Smooth muscle cell (in vitro differentiated cells): ENCODE data around the gene GRAP2. TPM values are rescaled to one million over a fixed set of nuclear protein-coding genes. Genes with fewer than 3 reads are reported as not detected.

Source experiments
- DNase-seq: peaks from one replicate; lab custom pipeline; 2025; ENCODE audit not compliant: unreplicated experiment; lab: John Stamatoyannopoulos, UW
- H2AFZ ChIP-seq: fragments of 200-600 bp; sonication (generic); 2 replicates; pipeline ENCODE4 v1.6.0; 2016; ENCODE audit warnings: antibody characterized with exemption, low read depth, mild to moderate bottlenecking
- H3F3A ChIP-seq: fragments of 200-600 bp; sonication (generic); 2 replicates; pipeline ENCODE4 v1.6.0; 2017; ENCODE audit warnings: antibody characterized with exemption, low read depth
- H3K27ac ChIP-seq: fragments of 200-600 bp; sonication (generic); 2 replicates; pipeline ENCODE4 v1.5.1; 2016; ENCODE audit warnings: low read depth, mild to moderate bottlenecking
- H3K27me3 ChIP-seq: fragments of 200-600 bp; sonication (generic); 2 replicates; pipeline ENCODE4 v1.6.1; 2016; ENCODE audit warnings: low read depth, mild to moderate bottlenecking
- H3K36me3 ChIP-seq: fragments of 200-600 bp; sonication (generic); 2 replicates; pipeline ENCODE4 v1.5.1; 2016; ENCODE audit warnings: low read depth
- H3K4me1 ChIP-seq: fragments of 200-600 bp; sonication (generic); 2 replicates; pipeline ENCODE4 v1.5.1; 2016; ENCODE audit warnings: low read depth
- H3K4me2 ChIP-seq: fragments of 200-600 bp; sonication (generic); 2 replicates; pipeline ENCODE4 v1.6.0; 2016; ENCODE audit warnings: mild to moderate bottlenecking
- H3K4me3 ChIP-seq: fragments of 200-600 bp; sonication (generic); 2 replicates; pipeline ENCODE4 v1.5.1; 2016; ENCODE audit warnings: mild to moderate bottlenecking
- H3K79me2 ChIP-seq: fragments of 200-600 bp; sonication (generic); 2 replicates; pipeline ENCODE4 v1.6.0; 2016; ENCODE audit warnings: low read depth, mild to moderate bottlenecking
- H3K9ac ChIP-seq: fragments of 200-600 bp; sonication (generic); 2 replicates; pipeline ENCODE4 v1.6.0; 2016; ENCODE audit warnings: low read depth
- H3K9me3 ChIP-seq: fragments of 200-600 bp; sonication (generic); replicated peaks from 2 replicates; pipeline ENCODE4 v1.5.1; 2016; ENCODE audit warnings: low read depth
- H4K20me1 ChIP-seq: fragments of 200-600 bp; sonication (generic); 2 replicates; pipeline ENCODE4 v1.6.0; 2016; ENCODE audit warnings: low read depth
- WGBS: methylation state at CpG from one replicate; pipeline ENCODE4 v1.1.7; 2016; ENCODE audit warnings: low lambda C conversion rate; 5-methylcytosine and 5-hydroxymethylcytosine counted together
- polyA plus RNA-seq: library from polyadenylated mRNA; unstranded; fragments of >200 nt; fragmentation: Nextera tagmentation; extraction: Ambion mirVana; gene quantifications from 2 replicates; pipeline ENCODE4 v1.2.1, GENCODE V29; 2016
- total RNA-seq: library from RNA; depleted of rRNA; stranded (reverse); fragments of >200 nt; gene quantifications from 2 replicates; pipeline ENCODE4 v1.2.3, GENCODE V29; 2014
- TF ChIP-seq, protein P1 (sequence below): fragments of 200-600 bp; sonication (generic); IDR thresholded peaks from 2 replicates; pipeline ENCODE4 v1.5.1; 2017; ENCODE audit warnings: borderline replicate concordance, mild to moderate bottlenecking, antibody characterized with exemption; ENCODE audit not compliant: insufficient read depth, poor library complexity, severe bottlenecking

The GRAP2 gene
- total and polyA plus RNA-seq, 2 experiments from 2014 or later = not detected

DNA sequence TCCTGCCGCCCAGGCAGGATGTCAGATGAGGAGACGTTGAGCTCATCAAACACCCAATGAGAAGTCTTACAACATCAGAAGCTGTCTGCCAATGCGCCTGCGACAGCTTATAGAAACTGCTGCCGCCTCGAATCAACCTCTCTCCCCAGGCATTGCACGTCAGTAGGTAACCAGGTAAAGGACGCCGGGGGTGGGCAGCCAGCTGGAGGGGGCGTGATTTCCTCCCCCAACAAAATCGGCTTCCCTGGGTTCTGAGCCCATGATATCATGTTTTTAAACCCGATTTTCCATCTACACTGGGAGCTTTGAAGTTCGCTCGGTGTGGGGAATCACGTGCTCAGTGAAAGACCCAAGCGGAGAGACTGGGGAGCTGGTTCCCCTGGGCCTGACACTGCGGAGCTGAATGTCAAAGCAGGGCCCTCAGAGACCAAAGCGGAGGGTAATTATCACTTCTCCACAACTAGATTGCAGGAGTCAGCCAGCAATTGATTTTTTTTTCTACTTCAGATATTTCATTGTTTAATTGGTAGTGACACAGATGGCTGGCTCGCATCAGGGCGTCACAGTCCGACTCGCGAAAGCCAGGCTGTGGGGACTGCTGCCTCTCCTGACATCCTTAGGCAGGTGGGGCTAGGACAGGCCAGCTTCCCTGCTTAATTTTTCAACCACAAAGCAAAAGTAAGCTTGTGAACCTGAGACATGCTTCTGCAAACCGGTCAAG lies 109.2 kb downstream of the GRAP2 start:
- H3F3A ChIP-seq = no peaks in the 10 kb centered on the region
- H2AFZ ChIP-seq = no peak overlapping the region
- no peak overlapping the region for H3K9ac ChIP-seq
- H3K27me3 ChIP-seq = no peaks in the 10 kb centered on the region
- no peaks in the 10 kb centered on the region for H3K9me3 ChIP-seq
- H3K4me2 ChIP-seq = no peak overlapping the region
- H3K27ac ChIP-seq = no peak overlapping the region
- H3K36me3 ChIP-seq = no peaks in the 10 kb centered on the region
- peaks cover 18% of the 10 kb centered on the region for H3K4me1 ChIP-seq
- H4K20me1 ChIP-seq = peaks cover 14% of the 10 kb centered on the region
- no peak for DNase-seq
- WGBS = 85% methylated on average over 24 of the region's 24 CpGs
- TF ChIP-seq, protein P1, sequence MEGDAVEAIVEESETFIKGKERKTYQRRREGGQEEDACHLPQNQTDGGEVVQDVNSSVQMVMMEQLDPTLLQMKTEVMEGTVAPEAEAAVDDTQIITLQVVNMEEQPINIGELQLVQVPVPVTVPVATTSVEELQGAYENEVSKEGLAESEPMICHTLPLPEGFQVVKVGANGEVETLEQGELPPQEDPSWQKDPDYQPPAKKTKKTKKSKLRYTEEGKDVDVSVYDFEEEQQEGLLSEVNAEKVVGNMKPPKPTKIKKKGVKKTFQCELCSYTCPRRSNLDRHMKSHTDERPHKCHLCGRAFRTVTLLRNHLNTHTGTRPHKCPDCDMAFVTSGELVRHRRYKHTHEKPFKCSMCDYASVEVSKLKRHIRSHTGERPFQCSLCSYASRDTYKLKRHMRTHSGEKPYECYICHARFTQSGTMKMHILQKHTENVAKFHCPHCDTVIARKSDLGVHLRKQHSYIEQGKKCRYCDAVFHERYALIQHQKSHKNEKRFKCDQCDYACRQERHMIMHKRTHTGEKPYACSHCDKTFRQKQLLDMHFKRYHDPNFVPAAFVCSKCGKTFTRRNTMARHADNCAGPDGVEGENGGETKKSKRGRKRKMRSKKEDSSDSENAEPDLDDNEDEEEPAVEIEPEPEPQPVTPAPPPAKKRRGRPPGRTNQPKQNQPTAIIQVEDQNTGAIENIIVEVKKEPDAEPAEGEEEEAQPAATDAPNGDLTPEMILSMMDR = no peak
- no peak overlapping the region for H3K4me3 ChIP-seq
- H3K79me2 ChIP-seq = no peaks in the 10 kb centered on the region

DNA sequence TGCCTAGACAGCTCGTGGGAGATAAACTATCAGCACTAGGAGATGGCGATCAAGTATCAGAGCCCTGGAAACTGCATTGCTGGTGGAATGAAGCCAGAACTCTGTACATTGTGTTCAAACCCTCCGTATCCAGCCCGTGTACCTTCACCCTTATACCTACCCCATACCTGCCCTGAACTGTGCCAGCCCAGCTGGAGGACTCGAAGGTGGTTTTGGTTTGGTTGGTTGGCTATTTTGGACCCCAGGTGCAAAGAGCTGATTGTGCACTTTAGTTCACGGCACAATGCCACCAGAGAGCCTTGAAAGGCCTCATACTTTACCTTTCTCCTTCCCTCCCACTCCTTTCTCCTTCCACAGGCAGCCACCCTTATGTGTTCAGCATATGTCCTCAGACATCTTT lies 109.9 kb downstream of the GRAP2 start:
- Histone ChIP-seq H3K4me2 (no peak overlapping the region), H3K27ac (no peak overlapping the region), H3K9me3 (no peaks in the 10 kb centered on the region), H3K79me2 (no peaks in the 10 kb centered on the region), H3K27me3 (no peaks in the 10 kb centered on the region), H3K4me3 (no peak overlapping the region), H2AFZ (no peak overlapping the region), H3K9ac (no peak overlapping the region), H3K4me1 (peaks cover 18% of the 10 kb centered on the region), H3K36me3 (no peaks in the 10 kb centered on the region), H4K20me1 (peaks cover 10% of the 10 kb centered on the region), H3F3A (no peaks in the 10 kb centered on the region)
- TF ChIP-seq, protein P1 = no peak
- no peak for DNase-seq
- WGBS = 97% methylated on average over 6 of the region's 6 CpGs

DNA sequence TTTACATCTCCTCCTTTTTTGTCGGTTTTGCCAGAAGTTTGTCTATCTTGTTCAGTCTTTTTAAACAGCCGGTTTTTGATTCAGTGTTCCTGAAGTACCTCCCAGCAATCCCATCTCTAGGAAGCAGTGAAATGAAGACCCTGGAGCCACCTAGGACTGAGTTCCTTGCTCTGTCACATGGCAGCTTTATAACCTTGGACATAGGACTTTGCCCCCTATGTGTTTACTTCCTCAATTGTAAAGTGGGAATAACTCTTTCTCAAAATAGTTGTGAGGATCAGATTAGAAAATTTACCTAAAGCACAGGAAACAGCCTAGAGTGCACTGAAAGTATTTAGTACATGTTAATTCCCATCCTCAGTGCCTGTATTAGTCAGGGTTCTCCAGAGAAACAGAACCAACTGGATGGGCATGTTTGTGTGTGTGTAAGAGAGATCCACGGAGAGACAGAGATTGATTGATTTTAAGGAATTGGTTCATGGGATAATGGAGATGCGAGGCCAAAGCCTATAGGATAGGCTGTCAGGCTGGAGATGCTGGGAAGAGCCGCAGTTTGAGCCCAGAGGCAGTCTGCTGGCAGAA lies 113.9 kb downstream of the GRAP2 start:
- Histone ChIP-seq H3K27me3 (no peaks in the 10 kb centered on the region), H2AFZ (no peak overlapping the region), H3K9me3 (no peaks in the 10 kb centered on the region), H3K4me2 (no peak overlapping the region), H3K4me1 (peaks cover 4% of the 10 kb centered on the region), H3K27ac (no peak overlapping the region), H4K20me1 (no peaks in the 10 kb centered on the region), H3F3A (no peaks in the 10 kb centered on the region), H3K79me2 (no peaks in the 10 kb centered on the region), H3K9ac (no peak overlapping the region), H3K4me3 (no peak overlapping the region), H3K36me3 (no peaks in the 10 kb centered on the region)
- TF ChIP-seq, protein P1 = no peak
- no peak for DNase-seq
- 88% methylated on average over 5 of the region's 5 CpGs for WGBS
